ENCODE measurements around the gene POLQ. TPM values are rescaled to one million over a fixed set of nuclear protein-coding genes. Genes with fewer than 3 reads are reported as not detected.
A peak's percentile ranks its signal among the peaks of the same experiment; 100 is the strongest.
"Not testable (repeated sequence)": the region's sequence is repeated elsewhere in the genome, so short reads cannot be mapped to it uniquely, and the experiment has no call there.

The POLQ gene
- polyA plus RNA-seq, 4 donors = 3.6 to 5.9 (median 5.0) TPM

DNA sequence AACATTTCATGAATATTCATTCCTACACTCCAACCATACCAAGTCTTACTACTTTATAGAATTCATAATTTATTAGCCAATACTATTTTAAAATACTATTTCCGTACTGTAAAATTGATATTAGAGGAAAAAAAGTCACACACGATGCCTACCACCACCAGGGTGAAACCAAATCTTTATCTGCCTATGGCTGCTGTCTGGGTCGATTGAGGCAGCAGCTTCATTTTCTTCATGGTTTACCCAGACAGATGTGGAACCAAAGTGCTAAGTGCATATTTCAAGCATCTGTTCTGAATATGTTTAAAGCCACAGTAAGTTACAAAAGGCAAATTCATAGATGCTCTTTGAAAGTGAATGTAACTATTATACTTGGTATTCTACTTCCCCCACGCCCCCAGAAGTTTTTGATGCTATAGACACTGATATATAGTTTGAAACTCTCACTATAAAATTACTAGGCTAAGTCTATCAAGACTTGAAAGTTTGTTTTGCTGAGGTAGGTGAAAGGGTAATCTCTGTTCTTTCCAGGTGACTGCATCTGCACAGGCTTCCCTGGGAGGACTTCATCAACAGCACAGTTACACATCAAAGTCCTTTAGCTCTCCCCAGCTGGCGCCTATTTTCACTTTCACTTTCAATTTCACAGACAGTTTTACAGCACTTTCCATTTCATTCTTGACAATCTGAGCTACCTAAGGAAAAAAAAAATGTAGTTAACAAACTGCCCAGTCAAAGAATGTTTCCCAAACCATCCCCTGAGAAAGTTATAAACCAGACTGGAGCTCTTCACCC lies 113.9 kb downstream of the POLQ start:
- DNase-seq (ENCODE audit: low read depth in 4 of 4, low spot score in 3 of 4) = peak; percentile 50 to 69 (median 62)

DNA sequence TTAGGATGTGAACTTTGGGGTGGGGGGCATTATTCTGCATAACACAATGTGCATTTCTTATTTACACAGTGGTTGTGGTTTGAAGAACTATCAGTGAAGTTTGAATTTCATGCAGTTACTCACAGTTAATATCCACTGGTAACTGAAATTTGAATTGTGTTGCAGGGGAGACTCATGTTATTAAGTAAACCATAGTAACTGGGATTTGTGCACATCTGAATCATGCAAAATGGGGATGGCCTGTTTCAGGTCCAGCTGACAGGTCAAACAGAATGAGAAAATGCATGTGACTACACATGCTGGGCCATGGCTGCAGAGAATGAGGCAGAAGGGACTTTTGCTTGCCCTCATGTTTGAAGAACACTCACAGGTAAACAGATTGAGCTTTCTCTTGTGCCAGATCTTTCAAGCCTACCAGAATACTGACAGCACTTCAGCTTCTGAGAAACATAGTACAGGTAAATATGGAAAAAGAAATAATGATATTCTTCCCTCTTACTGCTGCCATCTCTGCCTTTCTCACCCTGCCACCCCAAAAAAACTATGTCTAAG lies 115.0 kb downstream of the POLQ start:
- DNase-seq (ENCODE audit: low read depth in 4 of 4, low spot score in 3 of 4) = no peak

DNA sequence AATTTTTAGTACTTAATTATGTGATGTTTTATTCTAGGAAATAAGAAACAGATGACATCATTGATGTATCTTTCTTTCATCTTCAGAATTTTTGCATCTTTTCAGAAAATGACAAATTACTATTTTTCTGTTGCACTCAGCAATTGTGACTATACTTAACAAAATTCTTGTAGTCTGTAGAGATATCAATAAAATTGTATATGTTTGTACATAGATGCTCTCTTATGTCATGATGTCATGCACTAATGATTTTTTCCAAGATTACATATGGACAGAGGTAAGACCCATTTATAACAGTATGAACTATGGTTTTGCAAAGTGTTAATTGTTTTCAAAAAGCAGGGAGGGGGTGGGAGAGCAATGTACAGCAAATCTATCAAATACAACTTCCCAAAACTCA lies 121.2 kb downstream of the POLQ start:
- no peak for DNase-seq (ENCODE audit: low read depth in 4 of 4, low spot score in 3 of 4)

DNA sequence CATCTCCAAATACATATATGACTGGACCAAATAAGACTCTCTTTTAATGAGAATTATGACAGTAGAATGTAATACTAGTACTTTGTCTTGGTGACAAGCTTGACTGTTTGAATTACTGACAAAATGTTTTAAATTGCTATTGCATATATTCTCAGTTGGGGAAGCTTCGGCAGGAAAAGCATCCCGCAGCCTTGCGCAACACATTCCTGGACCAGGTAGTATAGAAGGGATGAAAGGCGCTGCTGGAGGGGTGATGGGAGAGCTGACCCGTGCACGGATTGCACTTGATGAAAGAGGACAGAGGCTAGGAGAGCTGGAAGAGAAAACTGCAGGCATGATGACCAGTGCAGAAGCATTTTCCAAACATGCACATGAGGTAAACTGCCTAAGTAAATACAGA lies 127.6 kb downstream of the POLQ start:
- DNase-seq (ENCODE audit: low read depth in 4 of 4, low spot score in 3 of 4) = no peak

DNA sequence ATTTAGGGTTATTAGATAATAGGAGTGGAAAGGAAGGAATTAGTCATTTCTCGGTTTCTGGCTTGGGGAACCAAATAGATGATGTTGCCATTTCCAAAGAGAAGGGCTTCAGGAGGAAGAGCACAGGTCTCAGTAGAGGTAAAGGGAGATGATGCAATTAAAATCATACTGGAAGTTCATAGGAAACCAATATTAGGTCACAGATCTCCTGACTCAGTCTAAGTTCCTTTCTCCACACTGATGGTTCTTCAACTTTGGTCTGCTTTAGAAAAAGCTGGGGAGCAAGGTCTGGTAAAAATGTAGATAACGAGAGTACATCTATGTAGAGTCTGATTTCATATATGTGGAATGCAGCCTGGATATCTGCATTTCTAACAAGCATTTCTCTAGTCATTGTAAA lies 130.9 kb downstream of the POLQ start:
- no peak for DNase-seq (ENCODE audit: low read depth in 4 of 4, low spot score in 3 of 4)

DNA sequence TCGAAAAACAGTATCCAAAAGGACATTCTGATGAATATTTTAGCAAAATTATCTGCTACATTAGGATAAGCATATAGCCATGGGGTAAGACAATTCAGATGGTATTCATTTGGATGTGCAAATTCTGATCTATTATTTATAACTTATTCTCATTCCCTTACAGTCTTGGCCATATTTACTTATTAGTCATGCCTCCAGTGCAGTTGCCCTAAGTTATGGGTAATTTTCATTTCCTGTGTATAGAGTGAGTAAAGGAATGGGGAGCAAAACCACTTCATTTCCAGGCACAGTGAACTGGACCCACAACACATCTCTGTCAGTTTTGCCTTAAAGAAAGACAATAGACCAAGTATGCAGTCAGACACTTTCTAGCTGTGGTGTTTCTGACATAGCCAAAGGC lies 134.3 kb downstream of the POLQ start:
- DNase-seq (ENCODE audit: low read depth in 4 of 4, low spot score in 3 of 4) = no peak

DNA sequence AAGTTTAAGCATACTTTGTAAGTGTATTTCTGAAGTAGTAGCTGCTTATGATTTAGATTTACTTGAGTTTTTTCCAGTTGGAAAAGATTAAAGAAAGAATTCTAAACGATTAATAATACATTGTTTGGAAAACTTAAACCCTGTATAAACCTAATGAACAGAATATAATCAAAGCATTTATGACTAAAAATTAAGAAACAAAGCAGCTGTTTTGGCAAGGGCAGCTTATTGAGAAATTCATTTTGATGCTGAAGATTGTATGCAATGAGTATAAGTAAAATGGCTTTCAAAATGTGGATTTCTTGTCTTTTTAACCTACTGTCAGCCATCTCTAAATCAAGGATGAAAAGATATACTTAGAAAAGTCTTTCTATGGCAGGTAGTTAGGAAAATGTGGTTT lies 140.2 kb downstream of the POLQ start:
- no peak for DNase-seq (ENCODE audit: low read depth in 4 of 4, low spot score in 3 of 4)

DNA sequence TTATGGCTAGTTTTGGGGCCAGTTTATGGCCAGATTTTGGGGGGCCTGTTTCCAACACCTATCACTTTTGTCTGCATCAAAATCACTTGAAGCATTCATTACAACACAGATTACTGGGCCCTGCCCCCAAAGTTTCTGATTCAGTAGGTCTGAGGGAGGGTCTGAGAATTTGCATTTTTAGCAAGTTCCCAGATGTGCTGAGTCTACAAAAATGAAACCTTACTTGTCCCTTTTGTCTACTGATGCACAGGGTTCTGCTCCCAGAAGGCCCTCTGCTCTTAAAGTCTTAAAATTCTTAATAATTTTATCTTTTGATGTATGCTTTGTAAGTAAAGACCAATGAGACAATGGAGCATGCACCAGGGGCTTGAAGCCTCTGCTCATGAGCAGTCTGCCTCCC lies 146.0 kb downstream of the POLQ start:
- no peak for DNase-seq (ENCODE audit: low read depth in 4 of 4, low spot score in 3 of 4)

DNA sequence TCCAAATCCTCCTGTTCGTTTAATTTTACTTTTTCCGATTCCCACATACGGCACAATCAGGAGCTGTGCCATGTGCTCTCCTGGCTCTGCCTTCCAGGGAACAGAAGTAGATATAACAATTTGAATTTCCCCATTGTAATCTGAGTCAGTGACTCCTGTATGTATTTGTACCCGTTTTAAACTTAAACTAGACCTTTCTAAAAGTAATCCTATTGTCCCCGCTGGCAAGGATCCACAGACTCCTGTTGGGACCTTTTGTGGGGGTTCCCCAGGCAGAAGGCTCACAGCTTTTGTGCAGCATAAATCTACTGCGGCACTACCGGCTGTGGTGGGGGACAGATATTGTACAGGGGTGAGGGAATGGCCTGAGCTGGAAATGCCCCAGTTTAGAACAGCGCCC lies 147.7 kb downstream of the POLQ start:
- not testable (repeated sequence) for DNase-seq (ENCODE audit: low read depth in 4 of 4, low spot score in 3 of 4)

DNA sequence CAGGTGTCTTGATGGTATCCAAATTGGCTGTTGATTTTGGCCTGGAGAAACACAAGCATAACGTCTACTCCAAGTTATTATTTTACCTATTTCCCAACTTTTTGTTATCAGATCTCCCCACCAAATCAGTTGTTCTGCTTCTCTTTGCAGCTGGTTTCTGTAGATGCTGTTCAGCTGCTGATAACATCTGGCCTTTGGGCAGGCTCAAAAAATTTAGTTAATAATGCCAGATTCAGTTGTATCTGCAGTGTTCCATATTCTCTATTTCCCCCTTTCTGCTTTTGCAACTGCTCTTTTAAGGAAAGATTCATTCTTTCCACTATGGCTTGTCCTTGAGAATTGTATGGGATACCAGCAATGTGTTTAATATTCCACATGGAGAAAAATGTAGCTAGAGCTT lies 149.8 kb downstream of the POLQ start:
- not testable (repeated sequence) for DNase-seq (ENCODE audit: low read depth in 4 of 4, low spot score in 3 of 4)

DNA sequence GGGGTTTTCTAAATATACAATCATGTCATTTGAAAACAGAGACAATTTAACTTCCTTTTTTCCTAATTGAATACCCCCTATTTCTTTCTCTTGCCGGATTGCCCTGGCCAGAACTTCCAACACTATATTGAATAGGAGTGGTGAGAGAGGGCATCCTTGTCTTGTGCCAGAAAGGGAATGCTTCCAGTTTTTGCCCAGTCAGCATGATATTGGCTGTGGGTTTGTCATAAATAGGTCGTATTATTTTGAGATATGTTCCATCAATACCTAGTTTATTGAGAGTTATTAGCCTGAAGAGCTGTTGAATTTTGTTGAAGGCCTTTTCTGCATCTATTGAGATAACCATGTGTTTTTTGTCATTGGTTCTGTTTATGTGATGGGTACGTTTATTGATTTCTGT lies 157.5 kb downstream of the POLQ start:
- DNase-seq (ENCODE audit: low read depth in 4 of 4, low spot score in 3 of 4) = not testable (repeated sequence)

Other genes with a start within 250 kb of the POLQ start
- not detected for gene ARGFX, start 22.0 kb upstream of the POLQ start, polyA plus RNA-seq (ENCODE audit: insufficient read length in 4 of 4)
- gene FBXO40, start 47.4 kb upstream of the POLQ start, polyA plus RNA-seq (ENCODE audit: insufficient read length in 4 of 4) = under 1 TPM in 2 of 4 donors, not detected in 2; 0.03 to 0.04 TPM
- 1 to 10 TPM; 5.0 to 8.8 (median 7.8) TPM for gene HCLS1, start 114.9 kb upstream of the POLQ start, polyA plus RNA-seq (ENCODE audit: insufficient read length in 4 of 4)
- gene GOLGB1, start 203.8 kb upstream of the POLQ start, polyA plus RNA-seq (ENCODE audit: insufficient read length in 4 of 4) = 10 to 100 TPM; 57.2 to 89.9 (median 82.9) TPM